Breast epithelium (tissue), 3 donors: ENCODE results near the gene ADPRHL1.
"Not testable (repeated sequence)": the region's sequence is repeated elsewhere in the genome, so short reads cannot be mapped to it uniquely, and the experiment has no call there.

ENCODE experiments used
- POLR2A ChIP-seq: fragments of 450-650 bp; IDR thresholded peaks from one replicate; pipeline ENCODE4 v1.6.1; 2016; ENCODE audit warnings: antibody characterized with exemption, mild to moderate bottlenecking, moderate library complexity
- TF ChIP-seq, protein P1 (sequence below), 3 donors: fragments of 450-650 bp; IDR thresholded peaks; one replicate each; pipeline ENCODE4 v1.5.1; 2016 to 2017; ENCODE audit warnings: antibody characterized with exemption in 3 of 3, mild to moderate bottlenecking in 3 of 3, moderate library complexity in 3 of 3

DNA sequence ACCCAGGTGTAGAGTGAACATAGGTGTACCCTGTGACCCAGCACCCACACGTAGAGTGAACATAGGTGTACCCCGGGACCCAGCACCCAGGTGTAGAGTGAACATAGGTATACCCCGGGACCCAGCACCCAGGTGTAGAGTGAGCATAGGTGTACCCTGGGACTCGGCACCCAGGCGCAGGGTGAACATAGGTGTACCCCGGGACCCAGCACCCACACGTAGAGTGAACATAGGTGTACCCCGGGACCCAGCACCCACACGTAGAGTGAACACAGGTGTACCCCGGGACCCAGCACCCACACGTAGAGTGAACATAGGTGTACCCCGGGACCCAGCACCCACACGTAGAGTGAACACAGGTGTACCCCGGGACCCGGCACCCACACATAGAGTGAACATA is 16.4 kb downstream of the ADPRHL1 start:
- TF ChIP-seq, protein P1, sequence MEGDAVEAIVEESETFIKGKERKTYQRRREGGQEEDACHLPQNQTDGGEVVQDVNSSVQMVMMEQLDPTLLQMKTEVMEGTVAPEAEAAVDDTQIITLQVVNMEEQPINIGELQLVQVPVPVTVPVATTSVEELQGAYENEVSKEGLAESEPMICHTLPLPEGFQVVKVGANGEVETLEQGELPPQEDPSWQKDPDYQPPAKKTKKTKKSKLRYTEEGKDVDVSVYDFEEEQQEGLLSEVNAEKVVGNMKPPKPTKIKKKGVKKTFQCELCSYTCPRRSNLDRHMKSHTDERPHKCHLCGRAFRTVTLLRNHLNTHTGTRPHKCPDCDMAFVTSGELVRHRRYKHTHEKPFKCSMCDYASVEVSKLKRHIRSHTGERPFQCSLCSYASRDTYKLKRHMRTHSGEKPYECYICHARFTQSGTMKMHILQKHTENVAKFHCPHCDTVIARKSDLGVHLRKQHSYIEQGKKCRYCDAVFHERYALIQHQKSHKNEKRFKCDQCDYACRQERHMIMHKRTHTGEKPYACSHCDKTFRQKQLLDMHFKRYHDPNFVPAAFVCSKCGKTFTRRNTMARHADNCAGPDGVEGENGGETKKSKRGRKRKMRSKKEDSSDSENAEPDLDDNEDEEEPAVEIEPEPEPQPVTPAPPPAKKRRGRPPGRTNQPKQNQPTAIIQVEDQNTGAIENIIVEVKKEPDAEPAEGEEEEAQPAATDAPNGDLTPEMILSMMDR (IDR thresholded peaks at IDR 0.05), result not testable (repeated sequence)
- TF ChIP-seq POLR2A, result not testable (repeated sequence)
